Adipocyte (in vitro differentiated cells): Measurements from ENCODE around the gene SLC30A4.

Experiments used
- DNase-seq: peaks from one replicate; pipeline ENCODE4 v3.0.0-alpha.2; 2015; ENCODE audit warnings: low read depth
- H3K27me3 ChIP-seq: replicated peaks from 2 replicates; pipeline ENCODE4 v1.7.0; 2013; ENCODE audit warnings: mild to moderate bottlenecking, low read length, moderate library complexity; ENCODE audit not compliant: control insufficient read depth, insufficient read depth
- H3K36me3 ChIP-seq: 2 replicates; pipeline ENCODE4 v1.7.0; 2013; ENCODE audit warnings: low read length, mild to moderate bottlenecking, moderate library complexity; ENCODE audit not compliant: control insufficient read depth, insufficient read depth, severe bottlenecking
- H3K4me1 ChIP-seq: 2 replicates; pipeline ENCODE4 v1.7.0; 2013; ENCODE audit warnings: mild to moderate bottlenecking, low read length, moderate library complexity; ENCODE audit not compliant: control insufficient read depth, insufficient read depth
- H3K4me3 ChIP-seq: 2 replicates; pipeline ENCODE4 v1.7.0; 2013; ENCODE audit warnings: mild to moderate bottlenecking, low read length, moderate library complexity
- H3K9ac ChIP-seq: 2 replicates; pipeline ENCODE4 v1.7.0; 2013; ENCODE audit warnings: mild to moderate bottlenecking, low read length, moderate library complexity
- H3K9me3 ChIP-seq: 2 replicates; pipeline ENCODE4 v1.7.0; 2013; ENCODE audit warnings: mild to moderate bottlenecking, low read length, moderate library complexity; ENCODE audit not compliant: control insufficient read depth

SLC30A4 gene

DNA sequence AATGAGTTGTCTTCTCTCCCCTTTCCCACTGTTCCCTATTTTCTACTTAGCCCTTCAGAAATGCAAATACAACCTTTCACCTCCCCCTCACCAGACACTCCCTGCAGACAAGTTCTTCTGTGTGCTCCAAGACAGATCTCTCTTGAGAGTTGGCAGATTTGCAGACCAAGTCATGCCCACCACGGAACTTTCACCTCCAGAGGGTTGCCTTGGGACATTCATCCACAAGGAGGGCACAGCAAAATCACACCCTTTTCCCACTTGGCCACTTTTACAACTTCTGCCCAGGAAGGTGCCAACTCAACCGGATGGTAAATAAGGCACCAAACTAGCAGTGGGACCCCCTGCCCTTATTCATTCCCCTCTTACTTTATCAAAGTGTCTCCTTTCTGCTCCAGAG is 53.5 kb downstream of the SLC30A4 start:
- H3K36me3 ChIP-seq: no peaks in the 10 kb centered on the region
- H3K27me3 ChIP-seq: peaks cover 15% of the 10 kb centered on the region

GRCh38 chr15:45468294-45468693 is 54.3 kb downstream of the SLC30A4 start:
- no peaks in the 10 kb centered on the region for H3K9me3 ChIP-seq
- H3K27me3 ChIP-seq: peaks cover 15% of the 10 kb centered on the region
- DNase-seq: no peak
- H3K4me3 ChIP-seq: no peak overlapping the region
- H3K9ac ChIP-seq: no peak overlapping the region
- H3K4me1 ChIP-seq: no peaks in the 10 kb centered on the region
- no peaks in the 10 kb centered on the region for H3K36me3 ChIP-seq

More for the DNA sequence above, 53.5 kb downstream of the SLC30A4 start:
- Histone ChIP-seq H3K4me3 (no peak overlapping the region), H3K4me1 (no peaks in the 10 kb centered on the region), H3K9me3 (no peaks in the 10 kb centered on the region), H3K9ac (no peak overlapping the region)
- DNase-seq: no peak

DNA sequence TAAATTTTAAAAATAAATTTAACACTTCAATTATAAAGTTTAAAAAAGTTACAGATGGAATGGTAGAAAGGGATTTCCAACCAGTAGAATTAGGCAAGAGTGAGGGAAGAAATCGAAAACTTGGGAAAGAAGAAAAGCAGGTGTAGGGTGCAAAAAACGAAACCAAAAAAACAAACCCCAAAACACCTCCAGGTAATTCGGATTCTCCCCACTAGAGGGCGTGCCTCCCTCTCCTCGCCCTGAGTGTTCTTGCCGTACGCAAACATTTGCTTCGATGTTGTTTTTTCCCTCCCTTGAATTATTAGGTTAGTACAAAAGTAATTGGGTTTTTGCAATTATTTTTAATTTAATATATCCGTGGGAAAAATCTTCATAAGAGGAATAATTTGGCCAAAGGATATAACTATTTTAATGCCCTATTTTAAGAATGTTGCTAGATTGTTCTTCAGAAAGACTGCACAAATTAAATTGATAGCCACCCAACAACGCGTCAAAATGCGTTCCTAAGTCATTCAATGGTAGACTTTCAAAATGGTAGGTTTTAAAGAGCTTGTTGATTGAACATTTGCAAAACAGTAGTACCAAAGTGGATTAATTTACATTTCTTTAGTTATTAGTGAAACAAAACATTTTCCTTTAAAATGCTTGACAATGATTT is 63.7 kb downstream of the SLC30A4 start:
- H3K4me3 ChIP-seq: peak overlapping the region; percentile 78
- no peaks in the 10 kb centered on the region for H3K9me3 ChIP-seq
- no peaks in the 10 kb centered on the region for H3K36me3 ChIP-seq
- peaks cover 27% of the 10 kb centered on the region for H3K4me1 ChIP-seq
- DNase-seq: peak; percentile 85
- H3K27me3 ChIP-seq: no peaks in the 10 kb centered on the region
- H3K9ac ChIP-seq: no peak overlapping the region

GRCh38 chr15:45457641-45458539 is 64.7 kb downstream of the SLC30A4 start:
- Histone ChIP-seq H3K9ac (peak overlapping the region; percentile 57), H3K4me3 (peak overlapping the region; percentile 78), H3K4me1 (peaks cover 27% of the 10 kb centered on the region), H3K36me3 (no peaks in the 10 kb centered on the region), H3K9me3 (no peaks in the 10 kb centered on the region), H3K27me3 (no peaks in the 10 kb centered on the region)
- DNase-seq: peak; percentile 96

DNA sequence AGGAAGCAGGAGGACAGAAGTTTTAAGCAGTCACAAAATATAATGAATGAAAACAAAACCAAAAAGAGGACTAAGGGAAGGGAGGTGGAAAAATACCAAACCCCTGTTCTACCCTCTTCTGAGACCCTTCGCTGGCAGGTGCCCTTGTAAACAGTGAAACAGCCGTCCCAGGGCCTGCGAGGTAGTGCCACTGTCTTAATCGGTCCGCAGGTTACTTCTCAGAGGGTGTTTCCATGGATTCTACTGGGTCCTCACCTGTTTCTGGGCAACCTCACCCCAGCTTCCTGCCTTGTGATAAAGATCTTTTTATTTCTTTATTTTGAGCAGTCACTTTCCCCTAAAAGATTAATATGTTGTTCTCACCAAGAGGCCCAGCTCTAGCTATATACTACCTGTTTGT is 65.3 kb downstream of the SLC30A4 start:
- no peaks in the 10 kb centered on the region for H3K9me3 ChIP-seq

GRCh38 chr15:45456212-45457106 is 66.1 kb downstream of the SLC30A4 start:
- H3K9ac ChIP-seq: no peak overlapping the region
- H3K36me3 ChIP-seq: no peaks in the 10 kb centered on the region
- H3K27me3 ChIP-seq: no peaks in the 10 kb centered on the region
- peak; percentile 98 for DNase-seq
- H3K9me3 ChIP-seq: peaks cover 5% of the 10 kb centered on the region
- H3K4me3 ChIP-seq: no peak overlapping the region
- peaks cover 27% of the 10 kb centered on the region for H3K4me1 ChIP-seq

More for the DNA sequence above, 65.3 kb downstream of the SLC30A4 start:
- H3K4me3 ChIP-seq: no peak overlapping the region
- H3K36me3 ChIP-seq: no peaks in the 10 kb centered on the region
- H3K4me1 ChIP-seq: peaks cover 27% of the 10 kb centered on the region
- H3K27me3 ChIP-seq: no peaks in the 10 kb centered on the region
- no peak overlapping the region for H3K9ac ChIP-seq
- peak; percentile 13 for DNase-seq

- peak; percentile 96 for DNase-seq
- H3K4me1 ChIP-seq: peaks cover 27% of the 10 kb centered on the region
- no peak overlapping the region for H3K9ac ChIP-seq
- no peaks in the 10 kb centered on the region for H3K36me3 ChIP-seq
- no peak overlapping the region for H3K4me3 ChIP-seq
- no peaks in the 10 kb centered on the region for H3K27me3 ChIP-seq
- H3K9me3 ChIP-seq: peaks cover 5% of the 10 kb centered on the region
Measured at GRCh38 chr15:45454814-45455213, 67.7 kb downstream of the SLC30A4 start.

DNA sequence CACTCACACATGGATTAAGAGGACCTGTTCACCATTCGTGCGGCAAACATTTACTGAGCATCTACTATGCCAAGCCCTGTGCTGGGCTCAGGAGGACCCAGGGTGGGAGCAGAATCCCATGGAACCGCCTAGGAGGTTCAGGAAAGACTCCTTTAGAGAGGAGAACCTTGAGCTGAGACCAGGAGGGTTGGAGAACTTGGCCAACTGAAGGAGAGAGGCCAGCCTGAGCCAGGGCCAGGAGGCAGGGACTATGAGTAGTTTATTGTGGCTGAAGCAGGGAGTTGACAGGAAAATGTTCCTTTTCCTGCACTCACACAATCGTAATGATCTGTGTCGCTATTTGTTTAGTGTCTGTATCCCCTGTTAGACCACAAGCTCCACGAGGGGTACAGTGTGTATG is 71.3 kb downstream of the SLC30A4 start:
- Histone ChIP-seq H3K9me3 (peaks cover 5% of the 10 kb centered on the region), H3K4me3 (no peak overlapping the region), H3K27me3 (no peaks in the 10 kb centered on the region), H3K36me3 (no peaks in the 10 kb centered on the region), H3K4me1 (peaks cover 13% of the 10 kb centered on the region), H3K9ac (no peak overlapping the region)
- DNase-seq: no peak

GRCh38 chr15:45449916-45450867 is 72.4 kb downstream of the SLC30A4 start:
- Histone ChIP-seq H3K4me1 (peaks cover 18% of the 10 kb centered on the region), H3K9me3 (peaks cover 5% of the 10 kb centered on the region), H3K4me3 (no peak overlapping the region), H3K9ac (no peak overlapping the region), H3K36me3 (no peaks in the 10 kb centered on the region), H3K27me3 (no peaks in the 10 kb centered on the region)
- DNase-seq: no peak

GRCh38 chr15:45449395-45449794 is 73.2 kb downstream of the SLC30A4 start:
- no peak overlapping the region for H3K9ac ChIP-seq
- no peaks in the 10 kb centered on the region for H3K27me3 ChIP-seq
- peaks cover 20% of the 10 kb centered on the region for H3K4me1 ChIP-seq
- H3K4me3 ChIP-seq: no peak overlapping the region
- DNase-seq: no peak
- H3K9me3 ChIP-seq: peaks cover 5% of the 10 kb centered on the region
- no peaks in the 10 kb centered on the region for H3K36me3 ChIP-seq
